22Rv1 (cell line): Measurements from ENCODE around the gene MRPS5.

Experiments
- H3K27ac ChIP-seq: fragments of 450-650 bp; 2 replicates; pipeline ENCODE4 v1.5.1; 2017
- ZFX ChIP-seq: fragments of 450-650 bp; IDR thresholded peaks from 2 replicates; pipeline ENCODE4 v1.6.1; 2017; ENCODE audit warnings: antibody characterized with exemption, borderline replicate concordance
- TF ChIP-seq, protein P1 (sequence below): fragments of 450-650 bp; IDR thresholded peaks from 2 replicates; pipeline ENCODE4 v1.5.1; 2017; ENCODE audit warnings: mild to moderate bottlenecking

MRPS5 gene

GRCh38 chr2:95087379-95087778, 34.2 kb downstream of the MRPS5 start:
- no peak for TF ChIP-seq ZFX
- TF ChIP-seq, protein P1, sequence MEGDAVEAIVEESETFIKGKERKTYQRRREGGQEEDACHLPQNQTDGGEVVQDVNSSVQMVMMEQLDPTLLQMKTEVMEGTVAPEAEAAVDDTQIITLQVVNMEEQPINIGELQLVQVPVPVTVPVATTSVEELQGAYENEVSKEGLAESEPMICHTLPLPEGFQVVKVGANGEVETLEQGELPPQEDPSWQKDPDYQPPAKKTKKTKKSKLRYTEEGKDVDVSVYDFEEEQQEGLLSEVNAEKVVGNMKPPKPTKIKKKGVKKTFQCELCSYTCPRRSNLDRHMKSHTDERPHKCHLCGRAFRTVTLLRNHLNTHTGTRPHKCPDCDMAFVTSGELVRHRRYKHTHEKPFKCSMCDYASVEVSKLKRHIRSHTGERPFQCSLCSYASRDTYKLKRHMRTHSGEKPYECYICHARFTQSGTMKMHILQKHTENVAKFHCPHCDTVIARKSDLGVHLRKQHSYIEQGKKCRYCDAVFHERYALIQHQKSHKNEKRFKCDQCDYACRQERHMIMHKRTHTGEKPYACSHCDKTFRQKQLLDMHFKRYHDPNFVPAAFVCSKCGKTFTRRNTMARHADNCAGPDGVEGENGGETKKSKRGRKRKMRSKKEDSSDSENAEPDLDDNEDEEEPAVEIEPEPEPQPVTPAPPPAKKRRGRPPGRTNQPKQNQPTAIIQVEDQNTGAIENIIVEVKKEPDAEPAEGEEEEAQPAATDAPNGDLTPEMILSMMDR: no peak
- no peak overlapping the region for H3K27ac ChIP-seq

- TF ChIP-seq, protein P1: no peak
- no peak for TF ChIP-seq ZFX
- no peak overlapping the region for H3K27ac ChIP-seq
Measured at GRCh38 chr2:95086017-95086416, 35.6 kb downstream of the MRPS5 start.

- no peak for TF ChIP-seq ZFX
- TF ChIP-seq, protein P1: no peak
- H3K27ac ChIP-seq: no peak overlapping the region
Measured at GRCh38 chr2:95082477-95082876, 39.1 kb downstream of the MRPS5 start.

DNA sequence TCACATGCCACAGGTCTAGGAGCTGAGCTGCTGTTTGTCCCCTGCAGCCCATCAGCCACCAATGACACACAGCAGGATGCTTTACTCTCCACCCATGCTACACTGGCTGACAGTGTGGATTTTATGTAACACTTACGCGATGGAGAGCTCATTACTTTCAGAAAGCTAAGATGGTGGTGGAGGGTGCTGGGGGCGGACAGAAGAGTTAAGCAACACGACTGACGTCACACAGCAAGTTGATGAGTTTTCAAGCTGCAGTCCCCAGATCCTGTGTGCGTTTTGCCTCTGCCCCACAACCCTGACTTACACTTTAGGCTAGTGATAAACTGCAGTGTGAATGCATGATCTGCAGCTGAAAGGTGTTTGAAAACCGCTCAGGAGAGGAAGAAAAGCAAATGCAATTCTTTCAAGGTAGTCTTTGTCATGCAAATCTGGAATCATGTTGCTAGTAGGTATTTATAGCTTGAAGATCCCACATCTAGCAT, 42.4 kb downstream of the MRPS5 start:
- no peak overlapping the region for H3K27ac ChIP-seq
- TF ChIP-seq, protein P1: no peak
- TF ChIP-seq ZFX: no peak

- TF ChIP-seq, protein P1: no peak
- TF ChIP-seq ZFX: no peak
- H3K27ac ChIP-seq: no peak overlapping the region
Measured at GRCh38 chr2:95077861-95078603, 43.6 kb downstream of the MRPS5 start.

GRCh38 chr2:95077530-95077825, 44.1 kb downstream of the MRPS5 start:
- no peak overlapping the region for H3K27ac ChIP-seq
- no peak for TF ChIP-seq ZFX
- TF ChIP-seq, protein P1: no peak

GRCh38 chr2:95076705-95077529, 44.7 kb downstream of the MRPS5 start:
- no peak for TF ChIP-seq ZFX
- TF ChIP-seq, protein P1: peak; percentile 93
- H3K27ac ChIP-seq: no peak overlapping the region
